IMR-90 (cell line): Measurements from ENCODE around the gene STRA6. TPM values are rescaled to one million over a fixed set of nuclear protein-coding genes. Genes with fewer than 3 reads are reported as not detected.

Source experiments
- ATAC-seq: fragments of 200-7000 bp; cut with Tn5 transposase; 2 replicates; pipeline ENCODE4 v1.9.1; 2020; ENCODE audit warnings: low read depth, mild to moderate bottlenecking, moderate library complexity
- BruUV-seq: library from RNA; stranded (reverse); fragments of 400-500 nt; replicated peaks from 2 replicates; lab custom pipeline; 2021; lab: Mats Ljungman, UMichigan
- CTCF ChIA-PET: fragments of 300-600 bp; formaldehyde crosslinking; extraction: SDS; loops from one replicate; lab custom pipeline; 2021; ENCODE audit warnings: antibody characterized with exemption; lab: Yijun Ruan, JAX
- POLR2A ChIA-PET: fragments of 300-600 bp; sonication (Branson Sonifier 250); formaldehyde crosslinking; loops from one replicate; lab custom pipeline; 2022; ENCODE audit warnings: antibody characterized with exemption; ENCODE audit not compliant: unreplicated experiment; lab: Charles Lee
- DNase-seq: peaks from one replicate; pipeline ENCODE4 v3.0.0; 2013
- H2AFZ ChIP-seq: replicated peaks from 2 replicates; pipeline ENCODE3; 2013; ENCODE audit warnings: low read length, mild to moderate bottlenecking; ENCODE audit not compliant: poor library complexity
- H2AK5ac ChIP-seq: 2 replicates; pipeline ENCODE4 v1.6.1; 2013; ENCODE audit warnings: low read depth, low read length, inconsistent platforms
- H2AK9ac ChIP-seq: replicated peaks from 2 replicates; pipeline ENCODE3; 2013; ENCODE audit warnings: mild to moderate bottlenecking, low read depth, low read length, moderate library complexity; ENCODE audit not compliant: poor library complexity
- H2BK120ac ChIP-seq: 2 replicates; pipeline ENCODE4 v1.6.1; 2013; ENCODE audit warnings: low read depth, low read length, inconsistent platforms
- H2BK15ac ChIP-seq: 3 replicates; pipeline ENCODE4 v1.6.1; 2013; ENCODE audit warnings: low read depth, low read length, inconsistent platforms
- H2BK20ac ChIP-seq: 2 replicates; pipeline ENCODE4 v1.6.1; 2013; ENCODE audit warnings: low read depth, mild to moderate bottlenecking, inconsistent platforms, low read length, moderate library complexity
- H2BK5ac ChIP-seq: 2 replicates; pipeline ENCODE4 v1.6.1; 2013; ENCODE audit warnings: mild to moderate bottlenecking, low read depth, low read length, inconsistent platforms; ENCODE audit not compliant: poor library complexity, severe bottlenecking
- H3K14ac ChIP-seq: replicated peaks from 2 replicates; pipeline ENCODE4 v1.6.1; 2013; ENCODE audit warnings: low read depth, low read length, inconsistent platforms
- H3K18ac ChIP-seq: 2 replicates; pipeline ENCODE4 v1.6.1; 2013; ENCODE audit warnings: low read depth, low read length, control low read depth
- H3K23ac ChIP-seq: 2 replicates; pipeline ENCODE4 v1.6.1; 2013; ENCODE audit warnings: low read depth, low read length, inconsistent platforms
- H3K27ac ChIP-seq: 2 replicates; pipeline ENCODE4 v1.5.1; 2013; ENCODE audit warnings: mild to moderate bottlenecking, control low read depth, low read length; ENCODE audit not compliant: insufficient read depth
- H3K27me3 ChIP-seq: 2 replicates; pipeline ENCODE4 v1.6.1; 2013; ENCODE audit warnings: low read length; ENCODE audit not compliant: control insufficient read depth, insufficient read depth
- H3K36me3 ChIP-seq: 2 replicates; pipeline ENCODE4 v1.6.1; 2013; ENCODE audit warnings: low read length, mixed read lengths; ENCODE audit not compliant: control insufficient read depth, insufficient read depth
- H3K4ac ChIP-seq: 2 replicates; pipeline ENCODE4 v1.6.1; 2013; ENCODE audit warnings: low read depth, low read length, inconsistent platforms
- H3K4me1 ChIP-seq: 2 replicates; pipeline ENCODE4 v1.6.1; 2013; ENCODE audit warnings: low read length, mixed read lengths; ENCODE audit not compliant: control insufficient read depth, insufficient read depth
- H3K4me2 ChIP-seq: 2 replicates; pipeline ENCODE4 v1.6.1; 2013; ENCODE audit warnings: low read depth, mild to moderate bottlenecking, control low read depth, low read length, moderate library complexity
- H3K4me3 ChIP-seq: 2 replicates; pipeline ENCODE4 v1.5.1; 2013; ENCODE audit warnings: low read depth, mild to moderate bottlenecking, control low read depth, low read length, moderate library complexity; ENCODE audit not compliant: insufficient read depth
- H3K56ac ChIP-seq: 2 replicates; pipeline ENCODE4 v1.6.1; 2013; ENCODE audit warnings: low read length, inconsistent platforms; ENCODE audit not compliant: insufficient read depth; ENCODE audit errors: extremely low read depth
- H3K79me1 ChIP-seq, 2 experiments: 2 replicates each; pipeline ENCODE4 v1.6.1; 2013; ENCODE audit warnings: low read length in 2 of 2, inconsistent platforms in 1 of 2, low read depth in 1 of 2
- H3K9ac ChIP-seq: 2 replicates; pipeline ENCODE4 v1.6.1; 2013; ENCODE audit warnings: low read depth, low read length, control low read depth
- H3K9me1 ChIP-seq: 2 replicates; pipeline ENCODE4 v1.6.1; 2013; ENCODE audit warnings: low read length, inconsistent platforms; ENCODE audit not compliant: insufficient read depth
- H3K9me3 ChIP-seq: 2 replicates; pipeline ENCODE4 v1.6.1; 2013; ENCODE audit warnings: low read length; ENCODE audit not compliant: control insufficient read depth, insufficient read depth
- H4K20me1 ChIP-seq: 2 replicates; pipeline ENCODE4 v1.6.1; 2013; ENCODE audit warnings: low read length, inconsistent platforms; ENCODE audit not compliant: insufficient read depth
- H4K5ac ChIP-seq: 2 replicates; pipeline ENCODE4 v1.6.1; 2013; ENCODE audit warnings: mild to moderate bottlenecking, low read depth, low read length, control low read depth
- H4K8ac ChIP-seq, 2 experiments: 2 replicates each; pipeline ENCODE4 v1.6.1; 2013; ENCODE audit warnings: low read depth in 2 of 2, low read length in 2 of 2, control low read depth in 1 of 2, inconsistent platforms in 1 of 2
- H4K91ac ChIP-seq: 2 replicates; pipeline ENCODE4 v1.6.1; 2013; ENCODE audit warnings: low read depth, low read length, inconsistent platforms; ENCODE audit not compliant: insufficient read depth
- CEBPB ChIP-seq: IDR thresholded peaks from 2 replicates; pipeline ENCODE4 v1.6.1; 2012; ENCODE audit warnings: low read depth, low read length, improper control_type of control experiment
- FOS ChIP-seq: fragments of 150-350 bp; IDR thresholded peaks from 2 replicates; pipeline ENCODE4 v1.6.1; 2016; ENCODE audit warnings: low read depth, low read length
- MAFK ChIP-seq: IDR thresholded peaks from 2 replicates; pipeline ENCODE4 v1.6.1; 2012; ENCODE audit warnings: low read depth, low read length, improper control_type of control experiment
- MXI1 ChIP-seq: IDR thresholded peaks from 2 replicates; pipeline ENCODE4 v1.6.1; 2012; ENCODE audit warnings: low read depth, mild to moderate bottlenecking, low read length, moderate library complexity, borderline replicate concordance
- NFE2L2 ChIP-seq: fragments of 150-350 bp; IDR thresholded peaks from 2 replicates; pipeline ENCODE4 v1.6.1; 2016; ENCODE audit warnings: low read depth, mild to moderate bottlenecking, low read length
- POLR2A ChIP-seq: IDR thresholded peaks from 2 replicates; pipeline ENCODE4 v1.6.1; 2012; ENCODE audit warnings: mild to moderate bottlenecking, low read depth, low read length
- RAD21 ChIP-seq: IDR thresholded peaks from 2 replicates; pipeline ENCODE4 v1.6.1; 2012; ENCODE audit warnings: low read length, improper control_type of control experiment
- RFX5 ChIP-seq: IDR thresholded peaks from 2 replicates; pipeline ENCODE4 v1.8.0; 2012; ENCODE audit warnings: low read depth, mild to moderate bottlenecking, low read length, moderate library complexity
- SMC3 ChIP-seq: fragments of 150-350 bp; IDR thresholded peaks from 2 replicates; pipeline ENCODE4 v1.6.1; 2016; ENCODE audit warnings: low read depth, mild to moderate bottlenecking, antibody characterized with exemption, low read length, moderate library complexity
- WGBS, 2 experiments: methylation state at CpG; one replicate each; pipeline versions ENCODE4 v1.1.5 to v1.1.7; 2013; ENCODE audit warnings: missing lambda C conversion rate in 2 of 2; ENCODE audit not compliant: insufficient read length in 1 of 2; ENCODE audit errors: extremely low coverage in 2 of 2; 5-methylcytosine and 5-hydroxymethylcytosine counted together
- dilution Hi-C: fragments of 300-500 bp; cut with HindIII; formaldehyde crosslinking; loops from one replicate; pipeline ENCODE4 v1.14.3; 2018; ENCODE audit warnings: low sequenced_read_pairs; ENCODE audit not compliant: unreplicated experiment
- in situ Hi-C: fragments of 300-500 bp; cut with MboI; formaldehyde crosslinking; loops from 3 replicates; pipeline ENCODE4 v1.14.3; 2019; ENCODE audit warnings: low sequenced_read_pairs, inconsistent platforms, mixed read lengths
- intact Hi-C: fragments of 100-400 bp; cut with micrococcal nuclease; formaldehyde crosslinking; loops from 2 replicates; pipeline ENCODE4 v1.10.0; 2022
- polyA plus RNA-seq, 3 experiments: library from polyadenylated mRNA; depleted of rRNA; stranded (reverse); fragments of >200 nt; gene quantifications; 2 replicates each; pipeline ENCODE4 v1.2.3, GENCODE V29; 2012; ENCODE audit warnings: low replicate concordance in 1 of 3
- total RNA-seq: library from RNA; depleted of rRNA; stranded (reverse); fragments of >200 nt; gene quantifications from 2 replicates; pipeline ENCODE4 v1.2.3, GENCODE V29; 2012

The STRA6 gene
- total and polyA plus RNA-seq, 2 of the 4 experiments (the other 2 are of a cell fraction), result 0.17 TPM; not detected in 1

DNA sequence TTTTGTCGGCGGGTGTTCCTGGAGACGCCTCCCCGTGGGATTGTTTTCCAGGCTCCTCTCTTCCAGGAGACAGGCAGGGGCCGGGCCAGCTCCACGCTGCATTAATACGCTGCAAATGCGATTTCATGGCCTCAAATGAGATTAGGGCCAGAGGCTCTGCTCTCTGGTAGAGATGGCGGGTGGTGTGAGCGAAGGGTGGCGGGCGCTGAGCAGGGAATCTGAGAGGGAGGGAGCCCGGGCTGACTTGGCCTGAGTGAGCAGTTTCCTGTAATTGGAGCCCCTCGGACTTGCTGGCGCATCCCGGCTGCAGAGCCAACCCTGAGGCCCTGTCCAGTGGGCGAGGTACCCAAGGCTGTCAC, 26.1 kb upstream of the STRA6 start:
- H3K18ac ChIP-seq, result no peak overlapping the region
- H3K23ac ChIP-seq, result no peak overlapping the region
- H3K14ac ChIP-seq, result no peak overlapping the region
- no peak overlapping the region for H3K9ac ChIP-seq
- H4K91ac ChIP-seq, result no peak overlapping the region
- H4K8ac ChIP-seq, result no peak overlapping the region
- no peak for TF ChIP-seq POLR2A
- TF ChIP-seq FOS, result no peak
- TF ChIP-seq RFX5, result no peak
- no peak for TF ChIP-seq CEBPB
- no peak for TF ChIP-seq MAFK
- no peak for TF ChIP-seq MXI1
- no peak for TF ChIP-seq NFE2L2
- no peak for TF ChIP-seq RAD21
- TF ChIP-seq SMC3, result no peak
- in situ Hi-C loops, result no loop called here
- no peaks in the 10 kb centered on the region for H3K4me1 ChIP-seq
- no CpG with 5 or more reads among the region's 17 CpGs for WGBS, 2 experiments
- H3K27ac ChIP-seq, result no peak overlapping the region
- intact Hi-C loops, result no loop called here
- no peak overlapping the region for H2BK120ac ChIP-seq
- H3K4me2 ChIP-seq, result no peak overlapping the region
- peaks cover 72% of the 10 kb centered on the region for H3K27me3 ChIP-seq
- no peak overlapping the region for H3K4ac ChIP-seq
- H4K5ac ChIP-seq, result no peak overlapping the region
- no peak overlapping the region for H2BK15ac ChIP-seq
- BruUV-seq, result no TSS peak
- no peak overlapping the region for H2AK9ac ChIP-seq
- H2AK5ac ChIP-seq, result no peak overlapping the region
- no peak overlapping the region for H2BK5ac ChIP-seq
- no peaks in the 10 kb centered on the region for H3K9me3 ChIP-seq
- H3K36me3 ChIP-seq, result no peaks in the 10 kb centered on the region
- H3K79me1 ChIP-seq, result no peaks in the 10 kb centered on the region
- no peaks in the 10 kb centered on the region for H3K9me1 ChIP-seq
- no peak overlapping the region for H3K56ac ChIP-seq
- ATAC-seq, result no peak
- CTCF ChIA-PET, result no interaction called here
- POLR2A ChIA-PET, result no interaction called here
- no peak overlapping the region for H2BK20ac ChIP-seq
- H3K4me3 ChIP-seq, result no peak overlapping the region
- no peaks in the 10 kb centered on the region for H4K20me1 ChIP-seq
- no peak overlapping the region for H2AFZ ChIP-seq
- DNase-seq, result peak; percentile 12
- dilution Hi-C loops, result no loop called here
